LNCAP (cell line): ENCODE measurements around the gene DOCK2.

Experiments
- TF ChIP-seq, protein P1 (sequence below): fragments of 450-650 bp; IDR thresholded peaks from 2 replicates; pipeline ENCODE4 v1.5.1; 2017; ENCODE audit warnings: mild to moderate bottlenecking

The DOCK2 gene

DNA sequence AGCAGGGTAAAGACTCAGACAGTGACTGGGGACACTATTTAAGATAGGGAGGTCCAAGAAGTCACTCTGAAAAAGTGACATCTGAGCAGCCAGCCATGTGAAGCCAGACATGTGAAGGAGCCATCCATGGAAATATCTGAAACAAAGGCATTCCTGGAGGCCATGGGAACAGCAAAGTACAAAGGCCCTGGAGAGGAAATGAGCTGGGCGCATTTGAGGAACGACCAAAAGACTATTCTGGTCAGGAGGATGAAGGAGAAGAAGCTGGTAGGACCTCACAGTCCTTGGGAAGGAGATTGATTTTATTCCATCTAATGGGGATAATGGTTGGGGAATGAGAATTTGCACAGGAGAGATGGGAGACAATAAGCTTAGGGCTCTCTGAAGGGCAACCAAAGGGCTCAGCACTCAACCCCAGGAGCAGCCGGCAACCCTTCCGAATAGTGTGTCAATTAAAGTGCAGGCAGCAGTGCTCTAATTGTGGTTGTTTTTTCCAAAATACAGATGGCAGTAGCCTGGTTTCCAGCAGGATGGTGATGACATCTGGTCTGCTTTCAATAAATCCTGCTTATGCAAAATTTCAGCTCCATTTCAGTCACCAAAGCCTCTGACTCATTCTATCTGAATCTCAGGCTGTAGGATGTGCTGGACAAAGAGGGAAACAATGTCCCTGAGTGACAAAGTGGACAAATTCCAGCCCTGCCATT, 495.3 kb downstream of the DOCK2 start:
- TF ChIP-seq, protein P1, sequence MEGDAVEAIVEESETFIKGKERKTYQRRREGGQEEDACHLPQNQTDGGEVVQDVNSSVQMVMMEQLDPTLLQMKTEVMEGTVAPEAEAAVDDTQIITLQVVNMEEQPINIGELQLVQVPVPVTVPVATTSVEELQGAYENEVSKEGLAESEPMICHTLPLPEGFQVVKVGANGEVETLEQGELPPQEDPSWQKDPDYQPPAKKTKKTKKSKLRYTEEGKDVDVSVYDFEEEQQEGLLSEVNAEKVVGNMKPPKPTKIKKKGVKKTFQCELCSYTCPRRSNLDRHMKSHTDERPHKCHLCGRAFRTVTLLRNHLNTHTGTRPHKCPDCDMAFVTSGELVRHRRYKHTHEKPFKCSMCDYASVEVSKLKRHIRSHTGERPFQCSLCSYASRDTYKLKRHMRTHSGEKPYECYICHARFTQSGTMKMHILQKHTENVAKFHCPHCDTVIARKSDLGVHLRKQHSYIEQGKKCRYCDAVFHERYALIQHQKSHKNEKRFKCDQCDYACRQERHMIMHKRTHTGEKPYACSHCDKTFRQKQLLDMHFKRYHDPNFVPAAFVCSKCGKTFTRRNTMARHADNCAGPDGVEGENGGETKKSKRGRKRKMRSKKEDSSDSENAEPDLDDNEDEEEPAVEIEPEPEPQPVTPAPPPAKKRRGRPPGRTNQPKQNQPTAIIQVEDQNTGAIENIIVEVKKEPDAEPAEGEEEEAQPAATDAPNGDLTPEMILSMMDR: no peak
